GM23338 (cell line): Measurements from ENCODE around the gene DVL1. TPM values are rescaled to one million over a fixed set of nuclear protein-coding genes. Genes with fewer than 3 reads are reported as not detected.
"Not testable (repeated sequence)": the region's sequence is repeated elsewhere in the genome, so short reads cannot be mapped to it uniquely, and the experiment has no call there.

Experiments used
- ATAC-seq: fragments of 200-7000 bp; cut with Tn5 transposase; 3 replicates; pipeline ENCODE4 v1.9.1; 2020
- DNase-seq: peaks from one replicate; pipeline ENCODE4 v3.0.0-alpha.2; 2015; ENCODE audit warnings: low spot score
- H2AFZ ChIP-seq: fragments of 200-600 bp; sonication (generic); 2 replicates; pipeline ENCODE4 v1.8.0; 2016; ENCODE audit warnings: antibody characterized with exemption, mild to moderate bottlenecking, moderate library complexity
- H3F3A ChIP-seq: fragments of 200-600 bp; sonication (generic); replicated peaks from 2 replicates; pipeline ENCODE4 v1.8.0; 2017; ENCODE audit warnings: antibody characterized with exemption, mixed run types, low read depth
- H3K27ac ChIP-seq: fragments of 200-600 bp; sonication (generic); 2 replicates; pipeline ENCODE4 v1.6.1; 2016; ENCODE audit warnings: low read depth
- H3K27me3 ChIP-seq: fragments of 200-600 bp; sonication (generic); 2 replicates; pipeline ENCODE4 v1.8.0; 2016; ENCODE audit warnings: mild to moderate bottlenecking, mixed run types, moderate library complexity; ENCODE audit not compliant: insufficient read depth
- H3K36me3 ChIP-seq: fragments of 200-600 bp; sonication (generic); 2 replicates; pipeline ENCODE4 v1.8.0; 2016; ENCODE audit warnings: mild to moderate bottlenecking; ENCODE audit not compliant: insufficient read depth
- H3K4me1 ChIP-seq: fragments of 200-600 bp; sonication (generic); 2 replicates; pipeline ENCODE4 v1.8.0; 2016; ENCODE audit warnings: mild to moderate bottlenecking, moderate library complexity; ENCODE audit not compliant: insufficient read depth
- H3K4me2 ChIP-seq: fragments of 200-600 bp; sonication (generic); 2 replicates; pipeline ENCODE4 v1.7.1; 2017; ENCODE audit warnings: mixed run types
- H3K4me3 ChIP-seq: fragments of 200-600 bp; sonication (generic); 2 replicates; pipeline ENCODE4 v1.6.1; 2016; ENCODE audit warnings: mixed run types
- H3K79me2 ChIP-seq: fragments of 200-600 bp; sonication (generic); replicated peaks from 2 replicates; pipeline ENCODE4 v1.8.0; 2017; ENCODE audit warnings: mild to moderate bottlenecking; ENCODE audit not compliant: insufficient read depth
- H3K9me2 ChIP-seq: fragments of 200-600 bp; sonication (generic); 2 replicates; pipeline ENCODE4 v1.8.0; 2017; ENCODE audit not compliant: insufficient read depth
- H4K20me1 ChIP-seq: fragments of 200-600 bp; sonication (generic); replicated peaks from 2 replicates; pipeline ENCODE4 v1.8.0; 2017; ENCODE audit warnings: mild to moderate bottlenecking; ENCODE audit not compliant: insufficient read depth
- H3K27ac Mint-ChIP-seq: 2 replicates; pipeline ENCODE4 v1.8.0; 2020; ENCODE audit warnings: inconsistent platforms, mild to moderate bottlenecking, moderate library complexity, mixed read lengths
- H3K27me3 Mint-ChIP-seq: 3 replicates; pipeline ENCODE4 v1.8.0; 2022; ENCODE audit warnings: low read depth, mild to moderate bottlenecking, moderate library complexity, mixed read lengths, inconsistent platforms; ENCODE audit not compliant: insufficient read depth, poor library complexity
- H3K36me3 Mint-ChIP-seq: 3 replicates; pipeline ENCODE4 v1.8.0; 2021; ENCODE audit warnings: low read depth, mild to moderate bottlenecking, inconsistent platforms, moderate library complexity, mixed read lengths
- H3K4me1 Mint-ChIP-seq: 3 replicates; pipeline ENCODE4 v1.8.0; 2020; ENCODE audit warnings: mild to moderate bottlenecking, inconsistent platforms, mixed read lengths
- H3K4me3 Mint-ChIP-seq: 3 replicates; pipeline ENCODE4 v1.8.0; 2021; ENCODE audit warnings: moderate library complexity, mild to moderate bottlenecking, inconsistent platforms, mixed read lengths
- H3K9me3 Mint-ChIP-seq: 3 replicates; pipeline ENCODE4 v1.8.0; 2020; ENCODE audit warnings: moderate library complexity, mild to moderate bottlenecking, inconsistent platforms, mixed read lengths
- CREB1 ChIP-seq: fragments of 250-450 bp; sonication (Bioruptor Pico); IDR thresholded peaks from 2 replicates; pipeline ENCODE4 v1.5.0; 2020; ENCODE audit warnings: low read depth, mild to moderate bottlenecking, moderate library complexity
- EZH2 ChIP-seq: fragments of 200-600 bp; sonication (generic); IDR thresholded peaks from one replicate; pipeline ENCODE4 v1.8.0; 2017; ENCODE audit warnings: antibody characterized with exemption, mild to moderate bottlenecking, low read depth; ENCODE audit not compliant: unreplicated experiment
- EZH2phosphoT487 ChIP-seq: fragments of 200-600 bp; sonication (generic); IDR thresholded peaks from one replicate; pipeline ENCODE4 v1.8.1; 2018; ENCODE audit warnings: antibody characterized with exemption; ENCODE audit not compliant: unreplicated experiment
- JUNB ChIP-seq: IDR thresholded peaks from one replicate; pipeline ENCODE4 v1.6.1; 2016; ENCODE audit warnings: antibody characterized with exemption; ENCODE audit not compliant: unreplicated experiment
- NANOG ChIP-seq: IDR thresholded peaks from 2 replicates; pipeline ENCODE4 v1.6.1; 2016; ENCODE audit warnings: antibody characterized with exemption, borderline replicate concordance
- POLR2AphosphoS5 ChIP-seq: IDR thresholded peaks from 2 replicates; pipeline ENCODE4 v1.6.1; 2016; ENCODE audit warnings: antibody characterized with exemption, low read depth
- ZNF114 ChIP-seq: fragments of 250-450 bp; sonication (Bioruptor Pico); IDR thresholded peaks from 2 replicates; pipeline ENCODE4 v1.5.0; 2020; ENCODE audit warnings: mild to moderate bottlenecking, moderate library complexity
- ZNF331 ChIP-seq: fragments of 250-450 bp; sonication (Bioruptor Pico); IDR thresholded peaks from 2 replicates; pipeline ENCODE4 v1.5.0; 2020; ENCODE audit warnings: low read depth, mild to moderate bottlenecking, moderate library complexity
- polyA plus RNA-seq: library from polyadenylated mRNA; unstranded; fragments of >200 nt; fragmentation: Nextera tagmentation; extraction: Ambion mirVana; gene quantifications from 2 replicates; pipeline ENCODE4 v1.2.1, GENCODE V29; 2016
- total RNA-seq: library from RNA; depleted of rRNA; stranded (reverse); fragments of >200 nt; shearing (Covaris generic); gene quantifications from 2 replicates; pipeline ENCODE4 v1.2.3, GENCODE V29; 2014
- TF ChIP-seq, protein P1 (sequence below), 2 experiments: fragments of 200-600 bp in 1 of 2; sonication (generic) in 1 of 2; conservative IDR thresholded peaks; 2 replicates each; pipeline versions ENCODE4 v1.5.1 to v1.6.1; 2016 to 2017; ENCODE audit warnings: antibody characterized with exemption in 2 of 2, low read depth in 2 of 2, mild to moderate bottlenecking in 2 of 2, moderate library complexity in 1 of 2
- TF ChIP-seq, protein P2 (sequence below): IDR thresholded peaks from 2 replicates; pipeline ENCODE4 v1.6.1; 2016; ENCODE audit warnings: antibody characterized with exemption
- TF ChIP-seq, protein P3 (sequence below): IDR thresholded peaks from one replicate; pipeline ENCODE4 v1.6.1; 2018; ENCODE audit warnings: antibody characterized with exemption; ENCODE audit not compliant: unreplicated experiment

The DVL1 gene
- total and polyA plus RNA-seq, 2 experiments from 2014 or later: 13.5 to 69.7 TPM

DNA sequence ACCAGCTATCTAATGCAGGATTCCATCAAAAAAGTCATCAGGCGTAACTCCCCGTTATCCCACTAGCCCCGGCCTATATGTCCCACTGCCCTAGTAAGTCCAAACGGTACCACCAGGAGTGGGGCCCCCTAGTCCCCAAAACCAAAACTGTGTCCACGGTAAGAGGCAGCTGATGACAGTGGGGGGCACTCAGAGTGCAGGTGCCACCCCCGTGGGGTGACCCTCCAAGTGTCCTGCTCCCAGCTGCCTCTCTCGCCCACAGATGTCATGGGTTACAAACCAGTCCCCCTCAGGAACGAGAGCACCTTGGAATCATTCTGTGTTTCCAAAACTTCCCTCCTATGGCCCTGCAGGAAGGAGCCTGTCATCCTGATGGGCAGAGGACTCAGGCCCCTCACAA is 36.7 kb upstream of the DVL1 start (continued):
- TF ChIP-seq, protein P1, sequence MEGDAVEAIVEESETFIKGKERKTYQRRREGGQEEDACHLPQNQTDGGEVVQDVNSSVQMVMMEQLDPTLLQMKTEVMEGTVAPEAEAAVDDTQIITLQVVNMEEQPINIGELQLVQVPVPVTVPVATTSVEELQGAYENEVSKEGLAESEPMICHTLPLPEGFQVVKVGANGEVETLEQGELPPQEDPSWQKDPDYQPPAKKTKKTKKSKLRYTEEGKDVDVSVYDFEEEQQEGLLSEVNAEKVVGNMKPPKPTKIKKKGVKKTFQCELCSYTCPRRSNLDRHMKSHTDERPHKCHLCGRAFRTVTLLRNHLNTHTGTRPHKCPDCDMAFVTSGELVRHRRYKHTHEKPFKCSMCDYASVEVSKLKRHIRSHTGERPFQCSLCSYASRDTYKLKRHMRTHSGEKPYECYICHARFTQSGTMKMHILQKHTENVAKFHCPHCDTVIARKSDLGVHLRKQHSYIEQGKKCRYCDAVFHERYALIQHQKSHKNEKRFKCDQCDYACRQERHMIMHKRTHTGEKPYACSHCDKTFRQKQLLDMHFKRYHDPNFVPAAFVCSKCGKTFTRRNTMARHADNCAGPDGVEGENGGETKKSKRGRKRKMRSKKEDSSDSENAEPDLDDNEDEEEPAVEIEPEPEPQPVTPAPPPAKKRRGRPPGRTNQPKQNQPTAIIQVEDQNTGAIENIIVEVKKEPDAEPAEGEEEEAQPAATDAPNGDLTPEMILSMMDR (conservative IDR thresholded peaks at IDR 0.05; ENCODE audit: low read depth in 2 of 2): no peak
- no peak for TF ChIP-seq ZNF114 (CRISPR knock-in tag)
- TF ChIP-seq, protein P2, sequence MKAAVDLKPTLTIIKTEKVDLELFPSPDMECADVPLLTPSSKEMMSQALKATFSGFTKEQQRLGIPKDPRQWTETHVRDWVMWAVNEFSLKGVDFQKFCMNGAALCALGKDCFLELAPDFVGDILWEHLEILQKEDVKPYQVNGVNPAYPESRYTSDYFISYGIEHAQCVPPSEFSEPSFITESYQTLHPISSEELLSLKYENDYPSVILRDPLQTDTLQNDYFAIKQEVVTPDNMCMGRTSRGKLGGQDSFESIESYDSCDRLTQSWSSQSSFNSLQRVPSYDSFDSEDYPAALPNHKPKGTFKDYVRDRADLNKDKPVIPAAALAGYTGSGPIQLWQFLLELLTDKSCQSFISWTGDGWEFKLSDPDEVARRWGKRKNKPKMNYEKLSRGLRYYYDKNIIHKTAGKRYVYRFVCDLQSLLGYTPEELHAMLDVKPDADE: no peak
- TF ChIP-seq NANOG: no peak
- TF ChIP-seq CREB1 (CRISPR knock-in tag): no peak
- no peak for TF ChIP-seq POLR2AphosphoS5
- TF ChIP-seq EZH2phosphoT487: no peak
- TF ChIP-seq ZNF331 (CRISPR knock-in tag): no peak
- no peak for TF ChIP-seq JUNB
- TF ChIP-seq, protein P3, sequence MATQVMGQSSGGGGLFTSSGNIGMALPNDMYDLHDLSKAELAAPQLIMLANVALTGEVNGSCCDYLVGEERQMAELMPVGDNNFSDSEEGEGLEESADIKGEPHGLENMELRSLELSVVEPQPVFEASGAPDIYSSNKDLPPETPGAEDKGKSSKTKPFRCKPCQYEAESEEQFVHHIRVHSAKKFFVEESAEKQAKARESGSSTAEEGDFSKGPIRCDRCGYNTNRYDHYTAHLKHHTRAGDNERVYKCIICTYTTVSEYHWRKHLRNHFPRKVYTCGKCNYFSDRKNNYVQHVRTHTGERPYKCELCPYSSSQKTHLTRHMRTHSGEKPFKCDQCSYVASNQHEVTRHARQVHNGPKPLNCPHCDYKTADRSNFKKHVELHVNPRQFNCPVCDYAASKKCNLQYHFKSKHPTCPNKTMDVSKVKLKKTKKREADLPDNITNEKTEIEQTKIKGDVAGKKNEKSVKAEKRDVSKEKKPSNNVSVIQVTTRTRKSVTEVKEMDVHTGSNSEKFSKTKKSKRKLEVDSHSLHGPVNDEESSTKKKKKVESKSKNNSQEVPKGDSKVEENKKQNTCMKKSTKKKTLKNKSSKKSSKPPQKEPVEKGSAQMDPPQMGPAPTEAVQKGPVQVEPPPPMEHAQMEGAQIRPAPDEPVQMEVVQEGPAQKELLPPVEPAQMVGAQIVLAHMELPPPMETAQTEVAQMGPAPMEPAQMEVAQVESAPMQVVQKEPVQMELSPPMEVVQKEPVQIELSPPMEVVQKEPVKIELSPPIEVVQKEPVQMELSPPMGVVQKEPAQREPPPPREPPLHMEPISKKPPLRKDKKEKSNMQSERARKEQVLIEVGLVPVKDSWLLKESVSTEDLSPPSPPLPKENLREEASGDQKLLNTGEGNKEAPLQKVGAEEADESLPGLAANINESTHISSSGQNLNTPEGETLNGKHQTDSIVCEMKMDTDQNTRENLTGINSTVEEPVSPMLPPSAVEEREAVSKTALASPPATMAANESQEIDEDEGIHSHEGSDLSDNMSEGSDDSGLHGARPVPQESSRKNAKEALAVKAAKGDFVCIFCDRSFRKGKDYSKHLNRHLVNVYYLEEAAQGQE: no peak
- no peak for TF ChIP-seq EZH2

DNA sequence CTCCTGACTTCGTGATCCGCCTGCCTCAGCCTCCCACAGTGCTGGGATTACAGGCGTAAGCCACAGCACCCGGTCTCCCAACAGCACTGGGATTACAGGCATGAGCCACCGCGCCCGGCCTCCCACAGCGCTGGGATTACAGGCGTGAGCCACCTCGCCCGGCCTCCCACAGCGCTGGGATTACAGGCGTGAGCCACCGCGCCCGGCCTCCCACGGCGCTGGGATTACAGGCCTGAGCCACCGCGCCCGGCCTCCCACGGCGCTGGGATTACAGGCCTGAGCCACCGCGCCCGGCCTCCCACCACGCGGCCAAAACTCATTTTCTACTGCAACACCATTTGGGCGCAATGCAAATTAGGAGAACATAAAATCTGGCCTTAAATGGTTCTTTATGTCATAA is 36.1 kb upstream of the DVL1 start:
- H4K20me1 ChIP-seq, H3K4me3 Mint-ChIP-seq: not testable (repeated sequence)
- peaks cover 40% of the 10 kb centered on the region for H3K36me3 ChIP-seq

More for the DNA sequence above, 36.1 kb upstream of the DVL1 start:
- H3K4me1 ChIP-seq, H3K4me3 ChIP-seq, H3K9me3 Mint-ChIP-seq, H3K9me2 ChIP-seq, DNase-seq, H3K27ac ChIP-seq, ATAC-seq, H3K27ac Mint-ChIP-seq, H3K27me3 Mint-ChIP-seq, H2AFZ ChIP-seq, H3K4me1 Mint-ChIP-seq, H3K79me2 ChIP-seq, H3K4me2 ChIP-seq, H3K27me3 ChIP-seq: not testable (repeated sequence)
- peaks cover 62% of the 10 kb centered on the region for H3K36me3 Mint-ChIP-seq
- peaks cover 19% of the 10 kb centered on the region for H3F3A ChIP-seq
